ENCODE results near the gene RIPPLY3.

GRCh38 chr21:37036177-37036576, 29.7 kb downstream of the RIPPLY3 start:
- TF ChIP-seq CTCF (IDR thresholded peaks at IDR 0.05; ENCODE audit: low read depth, low read length, missing input control) (no peak), SP1 (IDR thresholded peaks at IDR 0.05) (no peak)
